ENCODE measurements around the gene LCE3C.

LCE3C gene

GRCh38 chr1:152623203-152623844 is 23.3 kb downstream of the LCE3C start:
- TF ChIP-seq CTCF (IDR thresholded peaks at IDR 0.05; ENCODE audit: low read depth, low read length, missing control alignments) = no peak
- in situ Hi-C loops (cut with HindIII; ENCODE audit: low sequenced_read_pairs) = no loop called here
- no peak overlapping the region for H3K4me3 ChIP-seq (ENCODE audit: low read depth, low read length)
- no peak for DNase-seq (ENCODE audit: low read depth)

GRCh38 chr1:152626744-152627143 is 26.7 kb downstream of the LCE3C start:
- no peak for TF ChIP-seq CTCF (IDR thresholded peaks at IDR 0.05; ENCODE audit: low read depth, low read length, missing control alignments)
- H3K4me3 ChIP-seq (ENCODE audit: low read depth, low read length) = no peak overlapping the region
- DNase-seq (ENCODE audit: low read depth) = no peak
- in situ Hi-C loops (cut with HindIII; ENCODE audit: low sequenced_read_pairs) = no loop called here

GRCh38 chr1:152630596-152630995 is 30.6 kb downstream of the LCE3C start:
- H3K4me3 ChIP-seq (ENCODE audit: low read depth, low read length) = no peak overlapping the region
- DNase-seq (ENCODE audit: low read depth) = no peak
- in situ Hi-C loops (cut with HindIII; ENCODE audit: low sequenced_read_pairs) = no loop called here
- TF ChIP-seq CTCF (IDR thresholded peaks at IDR 0.05; ENCODE audit: low read depth, low read length, missing control alignments) = no peak

- no peak overlapping the region for H3K4me3 ChIP-seq (ENCODE audit: low read depth, low read length)
- in situ Hi-C loops (cut with HindIII; ENCODE audit: low sequenced_read_pairs) = no loop called here
- no peak for DNase-seq (ENCODE audit: low read depth)
- TF ChIP-seq CTCF (IDR thresholded peaks at IDR 0.05; ENCODE audit: low read depth, low read length, missing control alignments) = no peak
Measured at GRCh38 chr1:152640351-152640750, 40.3 kb downstream of the LCE3C start.

GRCh38 chr1:152643945-152644344 is 43.9 kb downstream of the LCE3C start:
- DNase-seq (ENCODE audit: low read depth) = no peak
- no peak for TF ChIP-seq CTCF (IDR thresholded peaks at IDR 0.05; ENCODE audit: low read depth, low read length, missing control alignments)
- no peak overlapping the region for H3K4me3 ChIP-seq (ENCODE audit: low read depth, low read length)
- in situ Hi-C loops (cut with HindIII; ENCODE audit: low sequenced_read_pairs) = no loop called here

GRCh38 chr1:152645146-152645545 is 45.1 kb downstream of the LCE3C start:
- no peak overlapping the region for H3K4me3 ChIP-seq (ENCODE audit: low read depth, low read length)
- TF ChIP-seq CTCF (IDR thresholded peaks at IDR 0.05; ENCODE audit: low read depth, low read length, missing control alignments) = no peak
- in situ Hi-C loops (cut with HindIII; ENCODE audit: low sequenced_read_pairs) = no loop called here
- DNase-seq (ENCODE audit: low read depth) = no peak

All from astrocyte of the cerebellum (primary cell).